HUES6 (cell line): ENCODE results near the gene ELF1.

Source experiments
- H3K27ac ChIP-seq: 2 replicates; pipeline ENCODE4 v1.7.0; 2013; ENCODE audit warnings: low read depth, mild to moderate bottlenecking, low read length, inconsistent platforms
- H3K27me3 ChIP-seq: 2 replicates; pipeline ENCODE4 v1.6.1; 2013; ENCODE audit warnings: low read length; ENCODE audit not compliant: control insufficient read depth, insufficient read depth
- H3K36me3 ChIP-seq: 2 replicates; pipeline ENCODE4 v1.6.1; 2013; ENCODE audit warnings: low read length; ENCODE audit not compliant: control insufficient read depth, insufficient read depth
- H3K4me1 ChIP-seq: 2 replicates; pipeline ENCODE4 v1.6.1; 2013; ENCODE audit warnings: low read length; ENCODE audit not compliant: control insufficient read depth, insufficient read depth
- H3K4me3 ChIP-seq: 2 replicates; pipeline ENCODE4 v1.5.1; 2013; ENCODE audit warnings: low read depth, low read length
- H3K9ac ChIP-seq: one replicate; pipeline ENCODE4 v1.6.1; 2013; ENCODE audit warnings: mild to moderate bottlenecking, low read length
- H3K9me3 ChIP-seq: 2 replicates; pipeline ENCODE4 v1.6.1; 2013; ENCODE audit warnings: low read depth, low read length; ENCODE audit not compliant: control insufficient read depth, insufficient read depth

Gene ELF1

DNA sequence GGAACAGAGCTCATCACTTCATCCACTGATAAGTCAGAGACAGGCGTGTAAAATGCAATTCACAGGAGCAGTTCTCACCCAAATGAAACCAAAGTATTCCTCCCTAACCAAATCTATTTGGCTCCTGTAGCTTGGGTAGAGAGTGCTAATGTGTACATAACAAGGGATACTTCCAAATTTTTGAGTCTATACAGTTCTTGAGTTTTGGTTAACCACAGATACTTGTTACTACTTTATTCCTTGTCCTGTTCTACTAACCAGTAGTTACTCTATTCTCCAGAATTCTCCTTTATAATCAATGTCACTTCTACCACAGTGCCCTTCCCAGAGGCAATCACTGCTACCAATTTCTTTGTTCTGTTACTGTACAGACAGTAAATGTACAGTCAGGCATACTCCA lies 57.3 kb downstream of the ELF1 start:
- peaks cover 8% of the 10 kb centered on the region; the same call in 1 of the 2 replicates for H3K36me3 ChIP-seq
- H3K4me1 ChIP-seq = no peaks in the 10 kb centered on the region
- no peaks in the 10 kb centered on the region for H3K27me3 ChIP-seq
- H3K27ac ChIP-seq = no peak overlapping the region
- no peak overlapping the region for H3K4me3 ChIP-seq
- no peak overlapping the region for H3K9ac ChIP-seq
- H3K9me3 ChIP-seq = 0 out of 2 replicates have a peak, but pooled peaks cover 5% of the 10 kb centered on the region

DNA sequence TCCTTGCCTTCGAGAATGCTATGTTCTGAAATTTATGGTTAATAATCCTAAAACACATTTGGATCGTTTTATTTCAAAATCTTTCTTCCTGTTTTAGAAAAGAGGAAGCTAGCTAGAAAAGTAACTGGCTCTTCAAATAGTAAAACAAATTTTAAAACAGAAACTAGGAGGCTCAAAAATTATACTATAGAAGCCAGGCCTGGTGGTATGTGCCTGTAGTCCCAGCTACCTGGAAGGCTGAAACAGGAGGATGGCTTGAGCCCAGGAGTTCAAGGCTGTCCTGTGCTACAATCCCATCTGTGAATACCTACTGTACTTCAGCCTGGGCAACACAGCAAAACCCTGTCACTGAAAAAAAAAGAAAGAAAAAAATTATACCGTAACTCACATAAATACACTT lies 57.9 kb downstream of the ELF1 start:
- H3K4me1 ChIP-seq = no peaks in the 10 kb centered on the region
- no peaks in the 10 kb centered on the region for H3K27me3 ChIP-seq
- peaks cover 8% of the 10 kb centered on the region; the same call in 1 of the 2 replicates for H3K36me3 ChIP-seq
- no peak overlapping the region for H3K9ac ChIP-seq
- H3K27ac ChIP-seq = no peak overlapping the region
- 0 out of 2 replicates have a peak, but pooled peaks cover 5% of the 10 kb centered on the region for H3K9me3 ChIP-seq
- no peak overlapping the region for H3K4me3 ChIP-seq

DNA sequence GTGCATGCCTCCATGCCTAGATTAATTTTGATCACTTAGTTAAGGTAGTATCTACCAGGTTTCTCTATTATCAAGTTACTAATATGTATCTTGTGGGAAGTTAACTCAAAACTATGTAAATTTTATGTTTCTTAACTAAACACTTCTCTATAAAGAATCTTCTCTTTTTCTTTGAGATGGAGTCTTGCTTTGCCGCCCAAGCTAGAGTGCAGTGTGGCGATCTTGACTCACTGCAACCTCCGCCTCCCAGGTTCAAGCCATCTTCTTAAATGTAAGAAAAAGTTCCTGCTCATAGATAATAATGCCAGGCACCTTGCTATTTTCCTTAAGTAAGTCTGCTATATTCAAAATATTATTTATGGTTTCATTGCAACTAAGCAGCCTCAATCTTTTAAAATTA lies 58.4 kb downstream of the ELF1 start:
- Histone ChIP-seq H3K4me3 (no peak overlapping the region), H3K4me1 (no peaks in the 10 kb centered on the region), H3K27ac (no peak overlapping the region), H3K9me3 (0 out of 2 replicates have a peak, but pooled peaks cover 5% of the 10 kb centered on the region), H3K9ac (no peak overlapping the region), H3K27me3 (no peaks in the 10 kb centered on the region), H3K36me3 (peaks cover 8% of the 10 kb centered on the region; the same call in 1 of the 2 replicates)

DNA sequence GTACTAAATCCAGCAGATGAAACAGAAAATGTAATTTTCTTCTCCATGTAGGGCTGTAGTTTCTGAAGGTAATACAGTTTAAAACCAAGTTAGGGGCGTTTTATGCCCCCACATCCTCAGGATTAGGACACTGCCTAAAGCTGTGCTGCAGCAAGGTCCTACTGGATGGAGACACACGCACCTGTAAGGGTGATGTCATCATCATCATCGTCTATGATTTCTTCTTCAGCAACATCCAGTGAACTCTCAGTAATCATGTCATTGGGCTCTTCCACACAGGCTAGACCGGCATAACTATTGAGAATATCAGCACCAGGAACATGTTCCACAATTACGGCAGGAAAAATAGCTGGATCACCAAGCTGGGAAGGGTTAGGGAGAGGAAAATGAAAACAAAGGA lies 60.5 kb downstream of the ELF1 start:
- H3K9ac ChIP-seq = no peak overlapping the region
- no peak overlapping the region for H3K27ac ChIP-seq
- peaks cover 8% of the 10 kb centered on the region; the same call in 1 of the 2 replicates for H3K36me3 ChIP-seq
- peaks cover 5% of the 10 kb centered on the region; the same call in 1 of the 2 replicates for H3K9me3 ChIP-seq
- no peaks in the 10 kb centered on the region for H3K4me1 ChIP-seq
- H3K27me3 ChIP-seq = no peaks in the 10 kb centered on the region
- no peak overlapping the region for H3K4me3 ChIP-seq

DNA sequence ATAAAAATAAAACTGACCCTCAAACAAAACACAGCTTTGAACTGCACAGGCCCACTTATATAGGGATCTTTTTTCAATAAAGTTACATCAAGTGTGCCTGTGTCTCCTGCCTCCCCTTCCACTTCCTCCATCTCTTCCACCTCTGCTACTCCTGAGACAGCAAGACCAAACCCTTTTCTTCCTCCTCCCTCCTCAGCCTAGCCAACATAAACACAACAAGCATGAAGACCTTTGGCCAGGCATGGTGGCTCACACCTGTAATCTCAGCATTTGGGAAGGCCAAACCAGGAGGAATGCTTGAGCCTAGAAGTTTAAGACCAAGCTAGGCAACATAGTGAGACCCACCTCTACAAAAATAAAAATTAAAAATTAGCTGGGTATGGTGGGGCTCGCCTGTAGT lies 72.6 kb downstream of the ELF1 start:
- H3K27me3 ChIP-seq = no peaks in the 10 kb centered on the region
- peaks cover 8% of the 10 kb centered on the region; the same call in 1 of the 2 replicates for H3K36me3 ChIP-seq
- no peak overlapping the region for H3K27ac ChIP-seq
- no peaks in the 10 kb centered on the region for H3K9me3 ChIP-seq
- no peaks in the 10 kb centered on the region for H3K4me1 ChIP-seq
- H3K9ac ChIP-seq = no peak overlapping the region
- H3K4me3 ChIP-seq = no peak overlapping the region

DNA sequence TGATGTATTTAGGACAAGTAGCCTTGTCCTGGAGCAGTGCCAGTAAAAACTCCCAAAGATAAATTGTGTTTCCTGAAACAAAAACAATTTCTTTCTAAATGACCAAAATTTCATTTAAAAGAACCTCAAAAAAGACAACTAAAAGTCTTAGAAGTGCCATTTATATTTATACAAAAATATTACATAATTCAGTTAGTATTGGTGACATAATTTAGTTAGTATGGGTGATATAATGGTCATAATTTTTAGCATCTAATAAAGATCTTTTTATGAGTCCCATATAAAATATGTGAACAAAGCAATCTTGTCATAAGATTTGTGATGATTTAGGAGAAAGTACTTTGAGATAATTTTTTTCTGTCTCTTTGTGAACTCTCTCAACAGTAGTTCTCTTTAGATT lies 76.0 kb downstream of the ELF1 start:
- H3K27ac ChIP-seq = no peak overlapping the region
- H3K9me3 ChIP-seq = no peaks in the 10 kb centered on the region
- no peaks in the 10 kb centered on the region for H3K27me3 ChIP-seq

DNA sequence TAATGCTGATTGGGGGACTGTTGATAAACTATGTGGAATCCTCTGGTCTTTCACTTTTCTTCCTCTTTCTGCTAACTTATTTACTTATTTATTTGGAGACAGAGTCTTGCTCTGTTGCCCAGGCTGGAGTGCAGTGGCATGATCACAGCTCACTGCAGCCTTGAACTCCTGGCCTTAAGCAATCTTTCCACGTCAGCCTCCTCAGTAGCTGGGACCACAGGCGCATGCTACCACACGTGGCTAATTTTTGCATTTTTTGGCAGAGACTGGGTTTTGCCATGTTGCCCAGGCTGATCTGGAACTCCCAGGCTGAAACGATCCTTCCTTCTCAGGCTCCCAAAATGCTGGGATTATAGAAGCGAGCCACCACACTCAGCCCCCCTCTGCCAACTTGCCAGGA lies 77.5 kb downstream of the ELF1 start:
- Histone ChIP-seq H3K4me3 (no peak overlapping the region), H3K27me3 (no peaks in the 10 kb centered on the region), H3K9me3 (no peaks in the 10 kb centered on the region), H3K9ac (no peak overlapping the region), H3K4me1 (no peaks in the 10 kb centered on the region), H3K36me3 (peaks cover 5% of the 10 kb centered on the region), H3K27ac (no peak overlapping the region)

More for the DNA sequence above, 76.0 kb downstream of the ELF1 start:
- no peak overlapping the region for H3K9ac ChIP-seq
- no peak overlapping the region for H3K4me3 ChIP-seq
- H3K36me3 ChIP-seq = peaks cover 5% of the 10 kb centered on the region
- H3K4me1 ChIP-seq = no peaks in the 10 kb centered on the region

DNA sequence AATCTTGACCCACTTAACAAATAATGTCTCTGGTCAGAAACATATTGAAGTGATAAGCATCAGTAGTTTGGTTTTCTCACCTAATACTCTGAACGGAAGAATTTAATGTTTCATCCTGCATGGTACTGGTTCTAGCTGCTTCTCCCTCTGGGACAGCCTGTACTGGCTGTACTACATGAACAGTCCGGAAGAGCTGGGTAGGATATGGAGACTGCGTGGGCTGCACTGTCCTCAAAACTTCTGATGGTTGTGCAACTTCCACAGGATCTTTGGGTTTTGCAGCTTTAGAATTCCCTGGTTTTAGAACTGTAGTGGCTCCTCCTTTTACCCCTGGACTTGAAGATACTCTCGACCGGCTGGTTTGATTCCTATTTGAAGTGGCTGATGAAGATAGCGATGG lies 78.3 kb downstream of the ELF1 start:
- no peak overlapping the region for H3K27ac ChIP-seq
- no peak overlapping the region for H3K4me3 ChIP-seq
- no peaks in the 10 kb centered on the region for H3K9me3 ChIP-seq
- no peaks in the 10 kb centered on the region for H3K27me3 ChIP-seq
- H3K36me3 ChIP-seq = peaks cover 5% of the 10 kb centered on the region
- no peak overlapping the region for H3K9ac ChIP-seq
- H3K4me1 ChIP-seq = no peaks in the 10 kb centered on the region

DNA sequence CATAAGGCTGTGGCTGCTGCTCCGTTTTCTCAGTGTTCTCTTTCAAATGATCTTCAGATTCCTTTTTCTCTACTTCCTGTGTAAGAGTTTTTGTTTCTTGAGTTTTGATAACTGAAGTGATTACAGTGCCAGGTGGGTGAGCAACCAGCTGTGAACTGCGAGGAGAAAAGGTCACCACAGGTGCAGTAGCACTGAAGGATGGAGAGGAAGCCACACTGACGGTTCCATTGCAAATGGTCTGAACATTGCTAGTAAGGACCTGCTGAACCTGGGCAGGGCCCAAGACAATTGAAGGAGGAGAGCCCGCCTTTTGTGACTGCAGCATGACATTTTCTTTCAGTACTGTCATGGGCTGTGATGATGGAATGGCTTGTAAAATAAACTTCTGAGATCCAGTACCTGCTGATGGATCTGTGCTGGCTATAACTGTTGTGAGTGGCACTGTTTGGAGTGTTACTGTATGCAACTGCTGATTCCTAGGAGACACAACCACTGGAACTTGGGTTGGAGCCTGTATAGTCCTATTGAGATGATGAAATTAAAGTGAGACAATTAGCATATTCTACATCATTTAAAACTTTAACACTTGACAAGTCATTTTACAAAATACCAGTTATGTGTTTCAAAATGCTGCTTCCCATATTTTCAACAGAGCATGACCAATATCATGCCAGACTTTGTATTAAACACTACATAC lies 85.5 kb downstream of the ELF1 start:
- peaks cover 7% of the 10 kb centered on the region; the same call in 1 of the 2 replicates for H3K4me1 ChIP-seq
- H3K27ac ChIP-seq = no peak overlapping the region
- no peak overlapping the region for H3K4me3 ChIP-seq
- H3K9ac ChIP-seq = no peak overlapping the region
- no peaks in the 10 kb centered on the region for H3K27me3 ChIP-seq
- peaks cover 4% of the 10 kb centered on the region; the same call in 1 of the 2 replicates for H3K36me3 ChIP-seq
- H3K9me3 ChIP-seq = no peaks in the 10 kb centered on the region

DNA sequence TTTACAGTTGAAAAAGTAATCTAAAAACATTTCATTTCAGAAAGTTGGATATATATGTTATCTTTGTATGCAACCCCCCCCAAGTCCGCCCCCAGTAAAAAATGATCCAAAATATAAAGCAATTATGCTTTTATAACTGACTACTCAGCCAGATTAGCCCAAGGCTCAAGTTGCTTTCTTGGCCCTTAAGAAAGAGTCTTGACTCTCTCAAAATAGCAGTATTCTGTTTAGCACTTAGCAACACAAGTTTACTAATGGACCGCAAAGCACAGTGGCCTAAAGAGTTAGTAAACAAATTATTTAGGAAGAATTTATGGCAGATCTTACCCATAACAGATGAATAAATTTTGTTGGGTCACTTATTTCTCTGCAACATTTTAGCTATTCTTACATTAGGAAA lies 86.9 kb downstream of the ELF1 start:
- H3K36me3 ChIP-seq = peaks cover 4% of the 10 kb centered on the region; the same call in 1 of the 2 replicates
- H3K27ac ChIP-seq = no peak overlapping the region
- H3K9me3 ChIP-seq = no peaks in the 10 kb centered on the region
- peaks cover 10% of the 10 kb centered on the region; the same call in 1 of the 2 replicates for H3K4me1 ChIP-seq
- no peaks in the 10 kb centered on the region for H3K27me3 ChIP-seq
- H3K4me3 ChIP-seq = no peak overlapping the region
- H3K9ac ChIP-seq = no peak overlapping the region

DNA sequence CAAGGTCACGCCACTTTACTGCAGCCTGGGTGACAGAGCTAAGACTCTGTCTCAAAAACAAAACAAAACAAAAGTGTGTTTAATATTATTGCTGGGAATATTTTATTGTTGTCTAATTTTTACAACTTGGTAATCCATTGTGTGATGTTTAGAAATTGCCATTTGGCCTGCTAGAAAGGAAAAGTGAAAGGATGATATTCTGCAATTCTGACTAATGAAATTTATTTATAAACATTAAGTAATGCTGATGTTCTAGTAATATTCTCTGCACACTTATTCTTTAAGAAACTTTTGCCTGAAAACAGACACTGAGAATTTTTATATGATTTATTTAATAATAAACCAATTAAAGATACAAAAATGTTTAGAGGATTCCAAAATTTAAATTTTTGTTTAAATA lies 87.4 kb downstream of the ELF1 start:
- Histone ChIP-seq H3K9me3 (no peaks in the 10 kb centered on the region), H3K9ac (no peak overlapping the region), H3K27me3 (no peaks in the 10 kb centered on the region), H3K4me1 (peaks cover 10% of the 10 kb centered on the region; the same call in 1 of the 2 replicates), H3K27ac (no peak overlapping the region), H3K4me3 (no peak overlapping the region), H3K36me3 (peaks cover 4% of the 10 kb centered on the region; the same call in 1 of the 2 replicates)
